Testis (tissue), 3 donors: ENCODE results near the gene CCNY. TPM values are rescaled to one million over a fixed set of nuclear protein-coding genes. Genes with fewer than 3 reads are reported as not detected.

ENCODE experiments used
- DNase-seq: peaks from one replicate; pipeline ENCODE4 v3.0.0-alpha.2; 2019
- H3K27ac ChIP-seq, 2 donors: fragments of 200-600 bp; sonication (generic); one replicate each; pipeline ENCODE4 v1.5.1; 2019
- H3K27me3 ChIP-seq: fragments of 200-600 bp; sonication (generic); one replicate; pipeline ENCODE4 v1.5.1; 2019
- H3K36me3 ChIP-seq: fragments of 200-600 bp; sonication (generic); one replicate; pipeline ENCODE4 v1.5.1; 2017; ENCODE audit warnings: low read depth; ENCODE audit errors: missing control alignments
- H3K4me1 ChIP-seq: fragments of 200-600 bp; sonication (generic); one replicate; pipeline ENCODE4 v1.5.1; 2019
- H3K4me3 ChIP-seq, 2 donors: fragments of 200-600 bp; sonication (generic); one replicate each; pipeline ENCODE4 v1.5.1; 2017 to 2019
- H3K9me3 ChIP-seq: fragments of 200-600 bp; sonication (generic); one replicate; pipeline ENCODE4 v1.5.1; 2017
- CTCF ChIP-seq, 3 experiments: fragments of 450-650 bp in 2 of 3; fragments of 200-600 bp in 1 of 3; sonication (generic) in 1 of 3; IDR thresholded peaks; one replicate each; pipeline ENCODE4 v1.5.1; 2016 to 2019; ENCODE audit warnings: antibody characterized with exemption in 3 of 3, mild to moderate bottlenecking in 2 of 3, moderate library complexity in 1 of 3
- POLR2A ChIP-seq: fragments of 450-650 bp; IDR thresholded peaks from one replicate; pipeline ENCODE4 v1.6.1; 2017; ENCODE audit warnings: antibody characterized with exemption, mild to moderate bottlenecking, moderate library complexity
- WGBS, 2 donors: methylation state at CpG; one replicate each; pipeline ENCODE4 v1.1.5; 2018; 5-methylcytosine and 5-hydroxymethylcytosine counted together
- intact Hi-C: fragments of 100-400 bp; cut with DNase I; formaldehyde crosslinking; loops from one replicate; pipeline ENCODE4 v1.15.1; 2023; ENCODE audit warnings: low total_unique reads
- polyA plus RNA-seq: library from polyadenylated mRNA; stranded (reverse); fragments of 350-450 nt; fragmentation: Illumina TruSeq; extraction: RNeasy Lipid Tissue Mini Kit (QIAGEN cat#74804); gene quantifications from one replicate; pipeline ENCODE4 v1.2.3, GENCODE V29; 2014; ENCODE audit warnings: low read depth, low replicate concordance; ENCODE audit not compliant: insufficient read depth
- total RNA-seq, 2 donors: library from RNA; depleted of rRNA; stranded (reverse); fragments of >200 nt; gene quantifications; one replicate each; pipeline ENCODE4 v1.2.3, GENCODE V29; 2016

Gene CCNY
- total and polyA plus RNA-seq, 3 donors from 2014 or later = 103 to 380 (median 132) TPM

GRCh38 chr10:35504132-35504531 is 167.8 kb downstream of the CCNY start:
- H3K4me1 ChIP-seq = no peaks in the 10 kb centered on the region
- DNase-seq = no peak
- no peaks in the 10 kb centered on the region for H3K9me3 ChIP-seq
- no peak for TF ChIP-seq POLR2A
- no peak for TF ChIP-seq CTCF (IDR thresholded peaks at IDR 0.05)
- H3K27me3 ChIP-seq = no peaks in the 10 kb centered on the region
- WGBS, 2 donors = 80 to 95% methylated on average over 1 of the region's 1 CpG
- H3K4me3 ChIP-seq = no peak overlapping the region
- no peak overlapping the region for H3K27ac ChIP-seq
- intact Hi-C loops = no loop called here
- H3K36me3 ChIP-seq = no peaks in the 10 kb centered on the region

DNA sequence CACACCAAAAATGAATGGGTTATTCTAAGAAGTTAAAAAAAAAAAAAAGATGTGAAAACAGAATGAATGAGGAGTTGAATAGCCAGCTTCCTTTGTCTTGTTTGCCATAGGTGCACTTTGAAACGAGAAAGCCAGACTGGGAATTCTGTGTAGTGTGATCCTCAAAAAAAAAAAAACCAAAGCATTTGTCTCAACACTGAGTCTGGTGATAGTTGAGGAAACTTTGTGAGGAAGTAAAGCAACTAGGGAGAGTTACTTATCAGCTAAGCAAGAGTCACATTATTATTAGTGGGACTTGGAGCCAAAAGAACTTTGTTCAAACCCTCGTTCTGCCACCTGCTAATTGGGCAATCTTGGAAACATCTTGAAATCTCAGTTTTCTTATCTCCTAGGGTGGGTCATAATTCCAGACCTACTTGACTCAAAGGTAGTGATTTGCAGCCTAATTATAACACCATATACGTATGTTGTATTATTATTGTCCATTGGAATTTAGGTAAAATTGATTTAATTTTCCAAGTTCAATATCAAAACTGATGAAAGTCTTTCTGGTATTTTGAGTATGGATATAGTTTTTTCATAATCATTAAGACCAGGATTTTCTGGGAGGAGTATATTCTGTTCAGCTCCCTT is 169.0 kb downstream of the CCNY start:
- no peak overlapping the region for H3K27ac ChIP-seq
- H3K9me3 ChIP-seq = no peaks in the 10 kb centered on the region
- H3K4me1 ChIP-seq = no peaks in the 10 kb centered on the region
- no peak for DNase-seq
- intact Hi-C loops = no loop called here
- no peak overlapping the region for H3K4me3 ChIP-seq
- WGBS, 2 donors = 90 to 95% methylated on average over 3 of the region's 3 CpGs
- TF ChIP-seq CTCF (IDR thresholded peaks at IDR 0.05) (no peak), POLR2A (no peak)
- no peaks in the 10 kb centered on the region for H3K27me3 ChIP-seq
- H3K36me3 ChIP-seq = no peaks in the 10 kb centered on the region

DNA sequence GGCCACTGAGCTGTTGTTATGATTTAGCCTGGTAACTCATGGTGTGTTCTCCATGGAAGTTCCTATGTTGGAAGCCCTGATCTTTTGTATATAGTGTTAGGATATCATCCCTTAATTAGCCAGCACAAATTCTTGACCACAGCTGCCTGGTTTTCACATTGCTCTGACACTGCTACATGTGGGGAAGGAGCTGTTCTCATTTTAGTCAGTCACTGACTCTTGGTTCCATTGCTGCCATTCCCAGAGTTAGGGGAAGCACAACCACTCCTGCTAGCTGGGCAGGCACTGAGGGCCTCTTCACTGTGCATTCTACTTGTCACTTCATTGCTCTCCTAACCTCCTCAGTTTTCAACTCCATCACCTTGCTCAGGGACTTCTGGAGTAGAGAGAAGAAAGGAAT is 170.4 kb downstream of the CCNY start:
- no peak overlapping the region for H3K27ac ChIP-seq
- H3K27me3 ChIP-seq = no peaks in the 10 kb centered on the region
- DNase-seq = no peak
- H3K36me3 ChIP-seq = no peaks in the 10 kb centered on the region
- no peaks in the 10 kb centered on the region for H3K9me3 ChIP-seq
- intact Hi-C loops = no loop called here
- H3K4me3 ChIP-seq = no peak overlapping the region
- no peaks in the 10 kb centered on the region for H3K4me1 ChIP-seq
- TF ChIP-seq CTCF (IDR thresholded peaks at IDR 0.05) (no peak), POLR2A (no peak)

GRCh38 chr10:35507519-35508109 is 171.3 kb downstream of the CCNY start:
- Histone ChIP-seq H3K27me3 (no peaks in the 10 kb centered on the region), H3K4me1 (no peaks in the 10 kb centered on the region), H3K4me3 (no peak overlapping the region), H3K36me3 (no peaks in the 10 kb centered on the region), H3K9me3 (no peaks in the 10 kb centered on the region), H3K27ac (no peak overlapping the region)
- intact Hi-C loops = no loop called here
- TF ChIP-seq POLR2A (no peak), CTCF (IDR thresholded peaks at IDR 0.05) (no peak)
- WGBS, 2 donors = 91 to 95% methylated on average over 8 of the region's 8 CpGs
- DNase-seq = no peak

DNA sequence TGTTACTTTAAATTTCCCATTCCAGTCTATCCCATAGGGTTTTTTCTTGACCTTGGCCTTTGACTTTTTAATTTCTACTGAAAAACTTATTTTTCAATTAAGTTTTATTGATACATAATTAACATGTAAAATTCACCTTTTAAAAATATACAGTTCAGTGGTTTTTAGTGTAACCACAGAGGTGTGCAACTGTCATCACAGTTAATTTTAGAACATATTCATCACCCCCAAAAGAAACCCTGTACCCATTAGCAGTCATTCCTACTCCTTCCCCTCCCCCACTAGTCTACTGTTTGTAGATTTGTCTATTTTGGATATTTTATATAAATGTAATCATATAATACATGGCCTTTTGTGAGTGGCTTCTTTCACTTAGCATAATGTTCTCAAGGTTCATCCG is 172.3 kb downstream of the CCNY start:
- Histone ChIP-seq H3K27ac (no peak overlapping the region), H3K4me3 (no peak overlapping the region), H3K9me3 (no peaks in the 10 kb centered on the region), H3K27me3 (no peaks in the 10 kb centered on the region), H3K36me3 (no peaks in the 10 kb centered on the region), H3K4me1 (no peaks in the 10 kb centered on the region)
- intact Hi-C loops = no loop called here
- 70 to 81% methylated on average over 1 of the region's 1 CpG for WGBS, 2 donors
- no peak for TF ChIP-seq POLR2A
- TF ChIP-seq CTCF (IDR thresholded peaks at IDR 0.05) = no peak
- no peak for DNase-seq
